Measurements from ENCODE around the gene STAT4. TPM values are rescaled to one million over a fixed set of nuclear protein-coding genes. Genes with fewer than 3 reads are reported as not detected.

The STAT4 gene
- total RNA-seq, 1 donor from 2014 or later = 2.1 TPM

DNA sequence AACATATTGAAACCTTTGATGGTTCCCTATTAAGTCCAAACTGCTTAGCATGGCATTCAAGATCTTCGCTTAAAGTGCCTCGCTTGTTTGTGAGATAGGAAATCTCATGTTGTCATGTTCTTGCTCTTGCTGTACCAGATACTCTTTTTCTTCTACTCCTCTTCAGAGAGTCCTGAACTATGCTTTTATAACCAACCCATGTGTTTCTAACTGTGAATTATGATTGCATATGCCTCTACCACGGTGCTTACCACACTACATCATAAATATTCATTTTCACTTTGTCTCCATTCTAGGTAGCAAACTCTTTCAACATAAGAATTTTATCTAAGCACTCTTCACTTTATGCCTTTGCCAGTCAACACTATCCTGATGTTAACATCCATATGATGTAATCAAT, 23.6 kb downstream of the STAT4 start:
- Mint-ChIP-seq H3K4me1 (ENCODE audit: unreplicated experiment) (no peaks in the 10 kb centered on the region), H3K27ac (no peak overlapping the region), H3K27me3 (peaks cover 11% of the 10 kb centered on the region), H3K36me3 (no peaks in the 10 kb centered on the region), H3K9me3 (no peaks in the 10 kb centered on the region), H3K4me3 (no peak overlapping the region)
- no peak for DNase-seq (ENCODE audit: extremely low spot score, unreplicated experiment)
- TF ChIP-seq, protein P1, sequence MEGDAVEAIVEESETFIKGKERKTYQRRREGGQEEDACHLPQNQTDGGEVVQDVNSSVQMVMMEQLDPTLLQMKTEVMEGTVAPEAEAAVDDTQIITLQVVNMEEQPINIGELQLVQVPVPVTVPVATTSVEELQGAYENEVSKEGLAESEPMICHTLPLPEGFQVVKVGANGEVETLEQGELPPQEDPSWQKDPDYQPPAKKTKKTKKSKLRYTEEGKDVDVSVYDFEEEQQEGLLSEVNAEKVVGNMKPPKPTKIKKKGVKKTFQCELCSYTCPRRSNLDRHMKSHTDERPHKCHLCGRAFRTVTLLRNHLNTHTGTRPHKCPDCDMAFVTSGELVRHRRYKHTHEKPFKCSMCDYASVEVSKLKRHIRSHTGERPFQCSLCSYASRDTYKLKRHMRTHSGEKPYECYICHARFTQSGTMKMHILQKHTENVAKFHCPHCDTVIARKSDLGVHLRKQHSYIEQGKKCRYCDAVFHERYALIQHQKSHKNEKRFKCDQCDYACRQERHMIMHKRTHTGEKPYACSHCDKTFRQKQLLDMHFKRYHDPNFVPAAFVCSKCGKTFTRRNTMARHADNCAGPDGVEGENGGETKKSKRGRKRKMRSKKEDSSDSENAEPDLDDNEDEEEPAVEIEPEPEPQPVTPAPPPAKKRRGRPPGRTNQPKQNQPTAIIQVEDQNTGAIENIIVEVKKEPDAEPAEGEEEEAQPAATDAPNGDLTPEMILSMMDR (conservative IDR thresholded peaks at IDR 0.05) = no peak

DNA sequence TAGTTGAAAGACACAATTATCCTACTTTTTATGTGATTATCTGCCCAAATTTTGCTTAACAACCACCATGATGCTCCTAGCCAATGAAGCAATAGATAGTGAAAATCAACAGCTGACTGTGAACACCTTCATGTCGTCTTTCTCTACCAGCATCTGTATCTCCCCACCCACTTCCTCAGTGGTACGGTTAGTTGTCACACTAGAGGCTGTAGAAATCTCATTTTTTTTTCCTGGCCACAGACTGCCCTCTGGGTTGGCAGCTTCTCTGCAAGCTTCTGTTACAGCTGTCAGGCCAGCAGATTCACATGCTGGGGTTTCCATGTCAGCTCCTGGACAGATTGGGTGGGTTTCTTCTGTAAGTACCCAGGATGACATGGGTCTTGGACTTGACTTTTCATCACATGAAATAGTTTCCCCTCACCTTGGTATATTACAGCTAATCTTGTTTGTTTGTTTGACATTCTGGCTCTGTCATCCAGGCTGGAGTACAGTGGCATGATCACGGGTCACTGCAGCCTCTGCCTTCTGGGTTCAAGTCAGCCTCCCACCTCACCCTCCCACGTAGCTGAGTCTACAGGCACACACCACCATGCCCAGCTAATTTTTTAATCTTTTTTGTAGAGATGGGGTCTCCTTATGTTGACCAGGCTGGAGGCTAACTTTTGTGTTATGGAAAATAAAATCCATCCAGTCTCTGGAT, 24.3 kb downstream of the STAT4 start:
- Mint-ChIP-seq H3K9me3 (no peaks in the 10 kb centered on the region), H3K27ac (no peak overlapping the region), H3K36me3 (no peaks in the 10 kb centered on the region), H3K4me1 (ENCODE audit: unreplicated experiment) (no peaks in the 10 kb centered on the region), H3K27me3 (peaks cover 11% of the 10 kb centered on the region), H3K4me3 (no peak overlapping the region)
- no peak for DNase-seq (ENCODE audit: extremely low spot score, unreplicated experiment)
- TF ChIP-seq, protein P1 (conservative IDR thresholded peaks at IDR 0.05) = no peak

DNA sequence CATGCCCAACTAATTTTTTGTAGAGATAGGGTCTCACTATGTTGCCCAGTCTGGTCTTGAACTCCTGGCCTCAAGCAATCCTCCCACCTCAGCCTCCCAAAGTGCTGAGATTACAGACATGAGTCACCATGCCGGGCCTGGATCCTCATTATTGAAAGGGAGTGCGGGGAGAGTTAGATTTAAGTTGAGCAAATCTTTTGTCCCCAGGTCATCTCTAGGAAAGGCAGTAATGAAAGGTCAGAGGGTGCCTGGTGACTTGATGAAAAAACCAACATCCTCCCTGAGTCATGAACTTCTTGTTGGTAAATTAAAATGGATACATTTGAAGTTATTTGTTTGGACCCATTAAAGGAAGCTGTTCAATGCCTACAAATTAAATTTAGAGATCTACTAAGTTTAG, 25.1 kb downstream of the STAT4 start:
- Mint-ChIP-seq H3K9me3 (no peaks in the 10 kb centered on the region), H3K27ac (no peak overlapping the region), H3K4me3 (no peak overlapping the region), H3K36me3 (no peaks in the 10 kb centered on the region), H3K27me3 (peaks cover 11% of the 10 kb centered on the region), H3K4me1 (ENCODE audit: unreplicated experiment) (no peaks in the 10 kb centered on the region)
- no peak for DNase-seq (ENCODE audit: extremely low spot score, unreplicated experiment)
- TF ChIP-seq, protein P1 (conservative IDR thresholded peaks at IDR 0.05) = no peak

DNA sequence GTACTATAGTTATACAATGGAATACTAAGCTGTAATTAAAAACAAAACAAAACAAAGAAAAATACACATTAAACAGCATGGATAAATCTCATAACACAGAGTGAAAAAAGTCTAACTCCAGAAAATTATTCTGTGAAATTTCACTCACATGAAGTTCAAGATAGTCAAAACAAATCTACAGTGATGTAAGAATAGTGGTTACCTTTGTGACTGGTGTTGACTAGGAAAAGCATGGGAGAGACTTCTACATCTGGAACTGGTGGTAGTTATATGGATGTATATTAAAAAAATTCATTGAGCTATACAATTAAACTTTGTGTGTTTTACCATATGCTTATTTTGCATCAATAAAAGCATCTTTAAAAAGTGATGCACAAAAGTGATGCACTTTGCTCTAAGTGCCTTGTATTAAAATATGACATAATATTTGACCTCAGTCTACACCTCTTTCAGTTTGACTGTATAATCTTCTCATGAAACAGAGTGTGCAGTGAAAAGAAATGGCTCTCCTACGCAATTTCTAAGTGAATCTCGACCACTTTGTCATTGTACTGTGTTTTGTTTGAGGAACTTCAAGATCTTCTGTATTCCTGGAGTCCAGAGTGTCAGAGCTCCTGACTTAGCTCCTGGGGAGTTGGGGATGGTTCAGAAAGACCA, 28.0 kb downstream of the STAT4 start:
- no peaks in the 10 kb centered on the region for H3K36me3 Mint-ChIP-seq
- H3K4me1 Mint-ChIP-seq (ENCODE audit: unreplicated experiment) = no peaks in the 10 kb centered on the region
- peaks cover 11% of the 10 kb centered on the region for H3K27me3 Mint-ChIP-seq
- no peak overlapping the region for H3K4me3 Mint-ChIP-seq
- no peak for DNase-seq (ENCODE audit: extremely low spot score, unreplicated experiment)
- TF ChIP-seq, protein P1 (conservative IDR thresholded peaks at IDR 0.05) = no peak
- H3K9me3 Mint-ChIP-seq = no peaks in the 10 kb centered on the region
- no peak overlapping the region for H3K27ac Mint-ChIP-seq

DNA sequence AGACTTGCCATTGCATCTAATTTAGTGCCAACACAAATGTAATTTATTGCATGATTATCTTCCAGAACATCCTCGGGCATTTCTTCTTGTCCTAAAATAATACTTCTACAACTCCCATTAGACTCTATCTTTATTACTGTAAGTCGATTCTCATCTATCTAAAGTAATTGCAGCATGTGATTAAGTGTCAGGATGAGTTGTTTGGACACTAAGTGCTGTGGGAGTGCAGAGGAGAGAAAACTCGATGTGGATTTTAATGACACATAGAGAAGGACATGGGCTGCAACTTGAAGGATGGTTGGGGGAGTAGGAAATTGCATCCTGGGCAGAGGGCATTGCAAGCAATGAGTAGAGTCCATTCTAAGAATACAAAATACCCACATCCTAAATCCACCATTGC, 33.5 kb downstream of the STAT4 start:
- Mint-ChIP-seq H3K27me3 (peaks cover 3% of the 10 kb centered on the region), H3K4me3 (no peak overlapping the region), H3K9me3 (no peaks in the 10 kb centered on the region), H3K4me1 (ENCODE audit: unreplicated experiment) (peaks cover 10% of the 10 kb centered on the region), H3K27ac (no peak overlapping the region), H3K36me3 (no peaks in the 10 kb centered on the region)
- DNase-seq (ENCODE audit: extremely low spot score, unreplicated experiment) = no peak
- TF ChIP-seq, protein P1 (conservative IDR thresholded peaks at IDR 0.05) = no peak

Data from type B pancreatic cell (in vitro differentiated cells).